Stimulated activated CD4-positive, alpha-beta T cell treated with anti-CD3 and anti-CD28 coated beads, Interleukin-4, amount 100 ng/mL, for 24 hours (primary cell): Measurements from ENCODE around the gene SORL1-AS1.

Experiments
- DNase-seq: peaks from one replicate; pipeline ENCODE4 v3.0.0-alpha.2; 2020

SORL1-AS1 gene

GRCh38 chr11:121474680-121475079 lies 21.9 kb upstream of the SORL1-AS1 start:
- no peak for DNase-seq

DNA sequence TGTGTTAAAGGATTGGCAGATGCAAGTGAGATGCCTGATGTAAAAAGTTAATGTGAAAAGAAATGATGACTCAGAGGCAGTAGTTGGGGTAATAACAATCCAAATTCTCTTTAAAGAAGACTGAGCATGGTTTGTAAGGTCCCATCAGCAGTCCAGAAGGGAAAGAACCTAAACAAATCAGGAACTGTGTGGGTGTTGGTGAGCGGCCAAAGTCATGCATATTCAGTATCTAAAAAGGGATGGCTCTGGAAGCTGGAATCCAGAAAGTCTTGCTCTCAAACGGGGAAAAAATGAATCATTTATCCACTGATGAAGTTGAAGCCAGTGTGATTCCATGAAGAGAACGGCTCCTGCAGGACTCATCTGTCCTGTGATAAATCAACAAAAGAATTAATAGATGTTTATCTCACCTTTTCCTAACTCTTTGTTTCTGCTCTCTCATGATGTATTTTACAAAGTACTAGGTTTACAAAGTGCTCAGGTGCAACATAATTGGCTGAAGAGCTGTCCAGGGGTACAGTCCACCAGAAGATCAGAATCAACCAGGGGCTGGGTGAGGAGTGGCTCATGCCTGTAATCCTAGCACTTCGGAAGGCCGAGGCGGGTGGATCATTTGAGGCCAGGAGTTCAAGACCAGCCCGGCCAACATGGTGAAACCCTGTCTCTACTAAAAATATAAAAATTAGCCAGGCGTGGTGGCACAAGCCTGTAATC lies 20.5 kb upstream of the SORL1-AS1 start:
- DNase-seq = no peak

DNA sequence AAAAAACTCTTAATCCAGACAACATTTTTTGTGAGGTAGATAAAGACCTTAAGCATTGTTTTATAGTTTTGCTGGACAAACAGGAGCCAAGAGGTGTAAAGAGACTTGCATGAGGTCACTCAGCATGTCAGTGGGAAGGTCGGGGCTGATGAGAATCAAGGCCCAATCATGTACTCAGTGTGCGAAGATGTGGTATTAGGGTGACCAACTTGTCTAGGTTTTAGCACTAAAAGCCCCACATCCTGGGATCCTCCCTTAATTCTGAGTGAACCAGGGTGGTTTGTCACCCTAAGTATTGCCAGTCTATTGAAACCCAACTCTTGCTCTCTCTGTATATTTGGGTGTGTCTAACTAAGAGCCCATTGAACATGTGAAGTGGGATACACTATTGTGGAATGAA lies 19.5 kb upstream of the SORL1-AS1 start:
- no peak for DNase-seq

GRCh38 chr11:121471167-121471566 lies 18.4 kb upstream of the SORL1-AS1 start:
- DNase-seq = no peak

DNA sequence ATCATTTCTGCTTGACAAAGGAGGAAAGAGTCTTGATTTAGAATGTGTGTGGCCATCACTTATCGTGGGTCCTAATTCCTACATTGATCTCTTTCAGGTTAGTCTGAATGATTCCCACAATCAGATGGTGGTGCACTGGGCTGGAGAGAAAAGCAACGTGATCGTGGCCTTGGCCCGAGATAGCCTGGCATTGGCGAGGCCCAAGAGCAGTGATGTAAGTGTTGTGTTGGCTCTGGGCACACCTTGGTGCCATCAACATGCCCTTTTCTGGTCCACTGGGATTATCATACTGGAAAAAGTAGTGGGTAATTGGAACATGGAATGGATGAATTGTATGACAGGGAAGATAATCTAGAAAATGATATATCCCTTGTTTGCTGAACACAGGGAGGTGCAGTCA lies 17.1 kb upstream of the SORL1-AS1 start:
- DNase-seq = no peak

- DNase-seq = peak; percentile 86
Observed at GRCh38 chr11:121467965-121468364, 15.2 kb upstream of the SORL1-AS1 start.

DNA sequence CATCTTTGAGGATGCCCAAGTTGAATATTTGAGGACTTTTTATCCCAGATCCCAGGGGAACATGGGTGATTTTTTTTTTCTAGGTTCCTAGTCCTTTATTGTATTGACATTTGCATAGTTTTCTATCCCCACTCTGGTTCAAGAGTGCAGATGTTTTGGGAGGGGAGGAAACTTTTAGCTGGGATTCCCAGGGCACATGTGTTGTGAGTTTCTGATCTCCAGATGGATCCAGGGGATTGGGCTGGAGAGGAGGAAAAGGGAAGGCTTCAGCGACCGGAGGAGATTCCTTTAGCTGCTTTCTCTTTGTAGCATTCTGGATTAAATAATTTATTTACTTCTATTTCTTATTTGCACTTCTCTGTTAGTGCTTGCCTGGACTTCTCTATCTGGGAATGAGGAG lies 14.7 kb upstream of the SORL1-AS1 start:
- no peak for DNase-seq

DNA sequence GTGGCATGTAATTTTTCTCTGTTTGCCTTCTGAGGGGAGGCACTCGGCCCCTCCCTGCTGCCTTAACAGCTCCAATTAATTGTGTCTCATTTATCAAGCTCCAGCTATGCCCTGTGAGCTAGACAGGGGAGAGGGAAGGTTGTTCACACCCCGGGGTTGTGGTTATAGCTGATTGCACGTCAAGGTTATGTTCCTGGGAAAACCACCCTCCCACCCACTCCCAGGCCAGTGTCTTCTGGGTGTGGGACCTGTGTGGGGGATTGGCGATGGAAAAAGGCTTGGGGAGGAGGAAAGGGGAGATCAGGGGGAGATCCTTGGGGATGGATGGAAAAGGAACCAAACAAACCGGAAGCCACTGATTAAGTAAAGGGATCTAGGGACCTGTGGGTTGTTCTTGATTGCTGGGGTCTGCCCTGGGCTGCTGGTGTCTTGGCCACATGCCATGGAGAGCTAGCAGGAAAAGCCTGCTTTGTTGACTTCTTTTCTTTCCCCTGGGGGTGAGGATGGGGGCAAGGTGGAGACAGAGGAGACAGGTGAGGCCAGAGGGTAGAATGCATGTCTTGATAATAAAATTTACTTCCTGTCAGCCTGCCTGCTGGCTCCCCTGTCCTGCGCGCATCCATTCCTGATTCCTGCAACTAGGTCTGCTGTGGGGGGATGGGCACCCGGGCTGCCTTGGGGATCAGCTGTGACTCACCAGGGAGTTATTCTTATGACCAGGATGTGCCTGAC lies 13.5 kb upstream of the SORL1-AS1 start:
- peak; percentile 59 for DNase-seq

DNA sequence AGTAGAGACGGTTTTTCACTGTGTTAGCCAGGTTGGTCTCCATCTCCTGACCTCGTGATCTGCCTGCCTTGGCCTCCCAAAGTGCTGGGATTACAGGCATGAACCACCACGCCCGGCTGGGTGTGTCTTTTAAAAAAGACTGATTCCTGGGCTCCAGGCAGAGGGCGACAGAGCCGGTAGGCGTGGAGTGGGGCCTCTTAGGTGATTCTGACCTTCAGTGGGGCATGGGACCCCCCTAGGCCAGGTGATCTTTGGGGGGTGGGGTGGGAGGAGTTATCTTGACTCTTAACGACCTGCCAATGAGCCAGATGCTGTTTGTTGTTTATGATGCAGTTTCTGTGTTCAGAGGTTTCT lies 12.9 kb upstream of the SORL1-AS1 start:
- no peak for DNase-seq

DNA sequence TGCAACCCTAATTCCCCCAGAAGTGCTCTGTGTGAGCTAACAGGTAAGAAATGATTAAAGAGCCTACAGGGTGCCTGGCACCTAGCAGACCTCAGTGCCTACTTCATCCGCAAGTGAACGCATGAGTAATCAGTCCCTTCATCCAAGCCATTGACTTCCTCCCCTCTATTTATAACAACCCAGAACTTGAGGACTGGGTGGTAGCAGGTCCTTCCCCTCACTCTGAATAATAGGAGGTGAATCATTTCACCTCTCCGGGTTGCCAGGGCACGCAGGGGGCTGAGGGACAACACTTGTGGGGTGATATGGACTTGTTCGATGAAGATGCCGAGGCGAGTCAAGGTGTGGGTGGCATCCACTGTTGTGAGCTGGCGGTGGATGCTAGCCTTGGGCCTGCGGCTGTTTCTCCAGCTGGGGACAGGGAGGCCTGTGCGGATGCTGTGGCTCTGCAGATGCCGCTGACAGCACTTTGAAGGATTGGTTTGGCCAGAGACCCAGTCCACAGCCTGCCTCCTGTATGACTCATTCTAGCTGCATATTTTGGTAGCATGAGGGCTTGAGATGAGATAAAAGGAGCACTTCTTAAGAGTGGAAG lies 11.7 kb upstream of the SORL1-AS1 start:
- peak; percentile 85 for DNase-seq

DNA sequence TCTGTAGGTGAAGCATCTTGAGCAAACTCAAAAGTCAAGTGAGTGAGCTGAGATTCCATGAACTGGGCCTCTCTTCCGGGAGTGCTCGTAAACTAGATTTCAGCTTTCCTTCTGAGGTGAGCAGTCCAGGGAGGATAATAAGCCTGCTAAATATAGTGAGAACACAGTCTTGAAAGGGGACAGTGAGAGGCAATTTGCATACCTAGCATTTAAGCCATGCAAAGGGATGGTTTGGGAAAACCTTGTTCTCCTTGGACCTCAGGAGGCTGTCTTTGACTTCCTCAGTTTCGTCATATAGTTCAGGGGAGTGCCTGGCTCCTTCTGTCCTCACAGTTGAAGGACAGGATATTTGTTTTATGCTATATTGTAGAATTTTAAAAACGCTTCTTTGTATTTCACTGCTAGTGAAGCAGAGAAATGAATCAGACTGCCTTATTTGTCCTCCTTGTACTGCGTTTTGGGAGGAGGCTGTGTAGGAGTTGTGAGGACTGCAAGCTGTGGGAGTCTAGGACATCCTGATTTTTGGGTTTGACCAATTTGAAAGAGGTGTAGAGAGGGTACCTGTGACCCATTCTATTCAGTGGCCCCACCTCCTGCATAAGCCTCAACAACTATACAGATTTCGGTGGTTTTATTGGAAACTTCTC lies 11.0 kb upstream of the SORL1-AS1 start:
- DNase-seq = no peak

DNA sequence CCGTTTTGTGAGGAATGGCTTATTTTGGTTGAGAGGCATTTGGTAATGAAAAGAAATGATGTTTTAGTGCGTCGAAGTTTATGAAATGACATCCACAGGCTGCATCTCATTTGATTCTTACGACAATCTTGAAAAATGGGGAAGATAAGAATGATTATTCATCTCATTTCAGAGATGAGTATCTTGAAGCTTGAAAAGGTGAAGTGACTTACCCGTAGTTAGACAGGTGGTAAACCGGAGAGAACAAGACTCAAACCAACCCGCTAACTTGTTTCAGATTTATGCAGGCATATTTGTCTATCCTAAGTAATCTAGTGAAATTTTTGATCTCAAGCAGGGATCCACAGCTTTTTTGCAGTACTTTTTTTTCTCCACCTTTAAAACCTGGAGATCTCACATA lies 9.1 kb upstream of the SORL1-AS1 start:
- no peak for DNase-seq

GRCh38 chr11:121460941-121461514 lies 8.3 kb upstream of the SORL1-AS1 start:
- no peak for DNase-seq

GRCh38 chr11:121459413-121460017 lies 6.7 kb upstream of the SORL1-AS1 start:
- no peak for DNase-seq

- DNase-seq = no peak
Observed at GRCh38 chr11:121458551-121458950, 5.8 kb upstream of the SORL1-AS1 start.

DNA sequence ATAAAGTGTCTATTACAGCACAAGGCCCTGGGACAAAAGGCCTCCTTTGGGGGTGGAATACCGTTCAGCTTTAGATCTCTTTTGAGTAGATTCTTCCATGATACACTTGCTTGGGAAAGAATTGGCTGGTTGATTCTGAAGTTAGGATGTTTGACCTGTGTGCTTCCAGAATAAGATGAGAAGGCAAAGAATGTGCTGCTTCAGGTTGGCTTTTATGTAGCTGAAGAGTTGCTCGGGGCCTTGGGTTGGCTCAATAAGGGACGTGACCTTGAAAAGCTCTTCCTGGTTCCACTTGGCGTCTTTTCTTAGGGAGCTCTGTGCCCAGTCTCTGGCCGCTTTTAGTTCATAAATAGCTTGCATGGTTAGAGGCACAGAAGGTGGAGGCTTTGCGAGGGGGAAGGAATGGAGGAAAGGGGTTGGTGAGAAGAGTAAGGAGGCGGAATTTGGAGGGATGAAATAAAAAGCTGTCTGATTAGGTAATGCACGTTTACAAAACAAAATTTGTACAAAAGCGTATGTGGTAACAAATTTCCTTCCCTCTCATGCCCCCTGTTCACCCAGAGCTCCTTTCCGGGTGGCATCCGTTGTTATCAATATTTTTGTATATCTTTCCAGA lies 4.2 kb upstream of the SORL1-AS1 start:
- DNase-seq = no peak

DNA sequence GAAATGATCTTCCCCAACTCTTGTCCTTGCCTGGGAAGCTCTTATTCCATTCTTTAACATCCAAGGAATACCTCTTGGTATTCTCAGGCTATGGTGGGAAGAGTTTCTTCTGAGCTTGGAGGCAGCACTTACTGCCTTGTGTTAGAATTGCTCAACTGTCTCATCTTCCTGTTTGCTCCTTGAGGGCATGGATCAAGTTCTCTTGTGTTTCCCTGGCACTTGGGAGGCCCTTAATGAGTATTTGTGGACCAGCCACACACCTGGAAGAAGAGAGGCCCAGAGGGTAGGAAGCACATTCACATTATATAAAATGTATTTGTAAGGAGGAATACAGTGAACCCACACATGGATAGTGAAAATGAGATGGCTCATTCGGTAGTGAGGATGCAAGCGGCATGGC lies 3.4 kb upstream of the SORL1-AS1 start:
- no peak for DNase-seq

DNA sequence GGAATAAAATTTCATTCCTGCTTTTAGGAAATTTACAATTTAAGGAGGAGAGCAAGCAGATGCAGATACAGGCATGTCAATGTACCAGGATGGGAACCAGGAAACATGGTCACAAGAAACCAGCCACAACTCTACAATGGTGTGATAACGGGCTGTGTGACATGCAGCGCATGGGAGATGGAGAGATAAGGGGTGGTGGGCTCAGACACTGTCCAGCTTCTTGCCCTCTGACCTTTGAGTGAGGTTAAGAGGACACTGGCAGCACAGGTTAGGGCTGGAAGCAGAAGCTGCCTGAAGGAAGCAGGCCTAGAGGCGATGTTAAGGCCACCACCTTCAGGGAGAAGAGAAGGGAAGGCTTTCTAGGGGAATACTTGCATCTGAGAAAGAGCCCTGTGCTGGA lies 2.3 kb upstream of the SORL1-AS1 start:
- no peak for DNase-seq

DNA sequence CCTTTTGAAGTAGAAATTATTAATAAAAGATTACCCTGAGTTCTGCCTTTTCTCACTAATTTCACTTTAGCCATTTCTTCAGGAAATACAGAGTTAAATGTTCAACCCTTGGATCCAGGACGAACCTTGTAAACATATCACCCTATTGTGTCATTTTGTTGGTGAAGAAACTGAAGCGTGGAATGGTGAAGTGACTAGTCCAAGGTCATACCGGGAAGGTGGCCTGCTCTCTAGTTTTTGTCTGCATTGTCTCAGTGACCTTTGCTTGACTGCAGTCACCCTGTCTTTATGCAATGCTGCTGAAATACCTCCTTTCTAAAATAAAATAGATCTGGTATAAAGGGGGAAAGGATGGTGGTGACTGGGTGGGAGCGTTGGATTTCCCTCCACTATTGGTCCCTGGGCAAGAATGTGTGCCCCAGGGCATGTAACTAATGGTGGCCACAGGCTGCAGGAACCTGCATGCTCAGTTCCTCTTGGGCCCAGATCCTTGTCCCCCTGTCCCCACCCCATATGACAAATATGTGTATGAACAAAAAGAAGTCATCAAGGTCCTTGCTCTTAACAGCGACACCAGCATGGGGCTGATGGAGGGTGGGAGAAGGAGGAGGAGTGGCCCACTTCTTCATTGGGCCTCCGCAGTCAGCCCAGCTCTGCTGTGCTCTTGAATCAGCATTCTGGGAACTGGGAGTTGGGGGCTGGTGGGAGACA lies 977 bp upstream of the SORL1-AS1 start:
- no peak for DNase-seq

- DNase-seq = peak; percentile 75
Observed at GRCh38 chr11:121451986-121452608, 670 bp downstream of the SORL1-AS1 start, which contains the start of gene SORL1. Gene SORL1 (plus strand): TSS chr11:121452314. CDS start chr11:121452332, 18 bp downstream.
